Endodermal cell (in vitro differentiated cells): ENCODE measurements around the gene CRTC3. TPM values are rescaled to one million over a fixed set of nuclear protein-coding genes. Genes with fewer than 3 reads are reported as not detected.

ENCODE experiments used
- DNase-seq: peaks from one replicate; pipeline ENCODE4 v3.0.0-alpha.2; 2017
- H3K27ac ChIP-seq: 2 replicates; pipeline ENCODE4 v1.5.1; 2013; ENCODE audit warnings: mild to moderate bottlenecking, low read depth, low read length, moderate library complexity
- H3K27me3 ChIP-seq: 2 replicates; pipeline ENCODE4 v1.6.1; 2013; ENCODE audit warnings: mild to moderate bottlenecking, low read length, moderate library complexity; ENCODE audit not compliant: insufficient read depth, control insufficient read depth, poor library complexity, severe bottlenecking
- H3K36me3 ChIP-seq: 2 replicates; pipeline ENCODE4 v1.7.0; 2013; ENCODE audit warnings: mild to moderate bottlenecking, low read length, moderate library complexity; ENCODE audit not compliant: control insufficient read depth, insufficient read depth
- H3K4me1 ChIP-seq: one replicate; pipeline ENCODE4 v1.7.0; 2013; ENCODE audit warnings: low read length; ENCODE audit not compliant: control insufficient read depth, insufficient read depth
- H3K4me3 ChIP-seq: 2 replicates; pipeline ENCODE4 v1.5.1; 2013; ENCODE audit warnings: mild to moderate bottlenecking, low read length, moderate library complexity
- H3K9ac ChIP-seq: 2 replicates; pipeline ENCODE4 v1.6.1; 2013; ENCODE audit warnings: mild to moderate bottlenecking, low read length, moderate library complexity; ENCODE audit not compliant: poor library complexity, severe bottlenecking; ENCODE audit errors: extremely low read depth
- H3K9me3 ChIP-seq: 2 replicates; pipeline ENCODE4 v1.6.1; 2013; ENCODE audit warnings: mild to moderate bottlenecking, low read length, moderate library complexity; ENCODE audit not compliant: control insufficient read depth
- H3K27ac Mint-ChIP-seq: 2 replicates; pipeline ENCODE4 v1.8.0; 2020; ENCODE audit warnings: mixed read lengths
- H3K27me3 Mint-ChIP-seq: 2 replicates; pipeline ENCODE4 v1.8.0; 2021; ENCODE audit warnings: mild to moderate bottlenecking, mixed read lengths; ENCODE audit not compliant: insufficient read depth
- H3K36me3 Mint-ChIP-seq: 2 replicates; pipeline ENCODE4 v1.8.0; 2020; ENCODE audit warnings: low read depth, mixed read lengths
- H3K4me1 Mint-ChIP-seq: 2 replicates; pipeline ENCODE4 v1.8.0; 2020; ENCODE audit warnings: mixed read lengths
- H3K4me3 Mint-ChIP-seq: 2 replicates; pipeline ENCODE4 v1.8.0; 2020; ENCODE audit warnings: mild to moderate bottlenecking, moderate library complexity, mixed read lengths
- H3K9me3 Mint-ChIP-seq: 2 replicates; pipeline ENCODE4 v1.8.0; 2020; ENCODE audit warnings: mild to moderate bottlenecking, mixed read lengths
- CTCF ChIP-seq: fragments of 200-600 bp; sonication (generic); conservative IDR thresholded peaks from 2 replicates; pipeline ENCODE4 v1.5.0; 2021; ENCODE audit warnings: antibody characterized with exemption, mild to moderate bottlenecking
- WGBS, 2 experiments: methylation state at CpG; one replicate each; pipeline versions ENCODE4 v1.1.5 to v1.1.7; 2013; ENCODE audit warnings: missing lambda C conversion rate in 2 of 2, mixed read lengths in 1 of 2; ENCODE audit not compliant: insufficient coverage in 1 of 2, insufficient read length in 1 of 2; 5-methylcytosine and 5-hydroxymethylcytosine counted together
- total RNA-seq, 2 donors: library from RNA; stranded (reverse); fragmentation: NEBNext Ultra II Directional in 1 of 2; extraction: Animal tissue kit (Norgen Biotek cat#: 25700) in 1 of 2; gene quantifications; 2 replicates in 1 of 2; 3 replicates in 1 of 2; pipeline ENCODE4 v1.2.1, GENCODE V29; 2021

CRTC3 gene
- total RNA-seq, 2 donors from 2014 or later, result 17.3 to 21.9 TPM

GRCh38 chr15:90581771-90582352, 52.1 kb downstream of the CRTC3 start:
- Mint-ChIP-seq H3K27ac (no peak overlapping the region), H3K9me3 (no peaks in the 10 kb centered on the region), H3K4me3 (no peak overlapping the region), H3K4me1 (peaks cover 12% of the 10 kb centered on the region), H3K36me3 (no peaks in the 10 kb centered on the region), H3K27me3 (no peaks in the 10 kb centered on the region)
- Histone ChIP-seq H3K36me3 (no peaks in the 10 kb centered on the region), H3K27ac (no peak overlapping the region), H3K9ac (no peak overlapping the region), H3K27me3 (no peaks in the 10 kb centered on the region), H3K4me3 (no peak overlapping the region), H3K4me1 (no peaks in the 10 kb centered on the region), H3K9me3 (no peaks in the 10 kb centered on the region)
- peak; percentile 51 for DNase-seq
- WGBS, 2 experiments, result 70 to 73% methylated on average over 2 to 6 of the region's 6 CpGs
- TF ChIP-seq CTCF, result peak; percentile 13

- Mint-ChIP-seq H3K36me3 (no peaks in the 10 kb centered on the region), H3K27ac (no peak overlapping the region), H3K4me3 (no peak overlapping the region), H3K4me1 (peaks cover 12% of the 10 kb centered on the region), H3K9me3 (no peaks in the 10 kb centered on the region), H3K27me3 (no peaks in the 10 kb centered on the region)
- H3K9ac ChIP-seq, result no peak overlapping the region
- no peaks in the 10 kb centered on the region for H3K27me3 ChIP-seq
- H3K4me3 ChIP-seq, result no peak overlapping the region
- no peaks in the 10 kb centered on the region for H3K36me3 ChIP-seq
- no peak for DNase-seq
- no peak for TF ChIP-seq CTCF
- no peak overlapping the region for H3K27ac ChIP-seq
- WGBS, 2 experiments, result 73 to 80% methylated on average over 1 to 2 of the region's 2 CpGs
- H3K4me1 ChIP-seq, result no peaks in the 10 kb centered on the region
- H3K9me3 ChIP-seq, result no peaks in the 10 kb centered on the region
Measured at GRCh38 chr15:90582553-90582952, 52.8 kb downstream of the CRTC3 start.

- H3K27ac ChIP-seq, result peak overlapping the region; percentile 6
- no peak for TF ChIP-seq CTCF
- Mint-ChIP-seq H3K4me3 (no peak overlapping the region), H3K27ac (no peak overlapping the region), H3K27me3 (no peaks in the 10 kb centered on the region), H3K36me3 (no peaks in the 10 kb centered on the region), H3K9me3 (no peaks in the 10 kb centered on the region), H3K4me1 (peaks cover 12% of the 10 kb centered on the region)
- H3K36me3 ChIP-seq, result no peaks in the 10 kb centered on the region
- H3K9ac ChIP-seq, result no peak overlapping the region
- peak; percentile 74 for DNase-seq
- H3K4me3 ChIP-seq, result no peak overlapping the region
- no peaks in the 10 kb centered on the region for H3K9me3 ChIP-seq
- H3K27me3 ChIP-seq, result no peaks in the 10 kb centered on the region
- H3K4me1 ChIP-seq, result no peaks in the 10 kb centered on the region
- 40% methylated on average over 5 of the region's 5 CpGs; no CpG with 5 or more reads in 1 of the 2 experiments for WGBS, 2 experiments
Measured at GRCh38 chr15:90583471-90584252, 53.9 kb downstream of the CRTC3 start.
